Calu3 (cell line): ENCODE data around the gene KRT78. TPM values are rescaled to one million over a fixed set of nuclear protein-coding genes. Genes with fewer than 3 reads are reported as not detected.
"Not testable (repeated sequence)": the region's sequence is repeated elsewhere in the genome, so short reads cannot be mapped to it uniquely, and the experiment has no call there.

ENCODE experiments used
- BruUV-seq: library from RNA; stranded (reverse); fragments of 400-500 nt; replicated peaks from 2 replicates; lab custom pipeline; 2021; lab: Mats Ljungman, UMichigan
- CTCF ChIA-PET: fragments of 300-600 bp; sonication (Branson Sonifier 250); formaldehyde crosslinking; loops from one replicate; lab custom pipeline; 2022; ENCODE audit warnings: antibody characterized with exemption; lab: Charles Lee
- DNase-seq: peaks from one replicate; pipeline ENCODE4 v3.0.0; 2022
- H3K27ac Mint-ChIP-seq: one replicate; pipeline ENCODE4 v1.8.0; 2022; ENCODE audit warnings: mixed read lengths; ENCODE audit not compliant: unreplicated experiment
- H3K27me3 Mint-ChIP-seq: one replicate; pipeline ENCODE4 v1.8.0; 2022; ENCODE audit warnings: mixed read lengths; ENCODE audit not compliant: unreplicated experiment
- H3K36me3 Mint-ChIP-seq: one replicate; pipeline ENCODE4 v1.8.0; 2022; ENCODE audit warnings: mild to moderate bottlenecking, moderate library complexity, mixed read lengths; ENCODE audit not compliant: insufficient read depth, unreplicated experiment
- H3K4me1 Mint-ChIP-seq: one replicate; pipeline ENCODE4 v1.8.0; 2022; ENCODE audit warnings: mild to moderate bottlenecking, low read depth, mixed read lengths; ENCODE audit not compliant: unreplicated experiment
- H3K4me3 Mint-ChIP-seq: one replicate; pipeline ENCODE4 v1.8.0; 2022; ENCODE audit warnings: mild to moderate bottlenecking, low read depth, moderate library complexity, mixed read lengths; ENCODE audit not compliant: unreplicated experiment
- H3K9me3 Mint-ChIP-seq: one replicate; pipeline ENCODE4 v1.8.0; 2022; ENCODE audit warnings: low read depth, mixed read lengths; ENCODE audit not compliant: unreplicated experiment
- intact Hi-C: fragments of 100-400 bp; cut with micrococcal nuclease; formaldehyde crosslinking; loops from one replicate; pipeline ENCODE4 v1.10.0; 2022; ENCODE audit not compliant: unreplicated experiment
- total RNA-seq: library from RNA; stranded (reverse); gene quantifications from 2 replicates; pipeline ENCODE4 v1.2.3, GENCODE V29; 2022
- TF ChIP-seq, protein P1 (sequence below): fragments of 200-600 bp; IDR thresholded peaks from one replicate; pipeline ENCODE4 v1.8.0; 2022; ENCODE audit warnings: antibody characterized with exemption; ENCODE audit not compliant: unreplicated experiment

KRT78 gene
- total RNA-seq, 1 experiment from 2014 or later = 0.59 TPM

GRCh38 chr12:52884526-52885293 is 35.9 kb upstream of the KRT78 start:
- Mint-ChIP-seq H3K27ac (peak overlapping the region; percentile 95), H3K4me1 (no peaks in the 10 kb centered on the region), H3K36me3 (peaks cover 13% of the 10 kb centered on the region), H3K9me3 (no peaks in the 10 kb centered on the region), H3K27me3 (no peaks in the 10 kb centered on the region), H3K4me3 (peak overlapping the region; percentile 19)
- no TSS peak for BruUV-seq
- intact Hi-C loops = loop anchor here (1.0 to 5.0 kb wide), 3 partner anchors 92 to 737 kb away; no protein-coding TSS in a partner anchor
- TF ChIP-seq, protein P1, sequence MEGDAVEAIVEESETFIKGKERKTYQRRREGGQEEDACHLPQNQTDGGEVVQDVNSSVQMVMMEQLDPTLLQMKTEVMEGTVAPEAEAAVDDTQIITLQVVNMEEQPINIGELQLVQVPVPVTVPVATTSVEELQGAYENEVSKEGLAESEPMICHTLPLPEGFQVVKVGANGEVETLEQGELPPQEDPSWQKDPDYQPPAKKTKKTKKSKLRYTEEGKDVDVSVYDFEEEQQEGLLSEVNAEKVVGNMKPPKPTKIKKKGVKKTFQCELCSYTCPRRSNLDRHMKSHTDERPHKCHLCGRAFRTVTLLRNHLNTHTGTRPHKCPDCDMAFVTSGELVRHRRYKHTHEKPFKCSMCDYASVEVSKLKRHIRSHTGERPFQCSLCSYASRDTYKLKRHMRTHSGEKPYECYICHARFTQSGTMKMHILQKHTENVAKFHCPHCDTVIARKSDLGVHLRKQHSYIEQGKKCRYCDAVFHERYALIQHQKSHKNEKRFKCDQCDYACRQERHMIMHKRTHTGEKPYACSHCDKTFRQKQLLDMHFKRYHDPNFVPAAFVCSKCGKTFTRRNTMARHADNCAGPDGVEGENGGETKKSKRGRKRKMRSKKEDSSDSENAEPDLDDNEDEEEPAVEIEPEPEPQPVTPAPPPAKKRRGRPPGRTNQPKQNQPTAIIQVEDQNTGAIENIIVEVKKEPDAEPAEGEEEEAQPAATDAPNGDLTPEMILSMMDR = peak; percentile 92
- CTCF ChIA-PET = interaction anchor here (0.6 to 2.9 kb wide), 21 partner anchors 10 to 741 kb away, joined by 3 to 85 read pairs (median 4); partner anchors contain the start of gene KRT8
- DNase-seq = peak; percentile 85

DNA sequence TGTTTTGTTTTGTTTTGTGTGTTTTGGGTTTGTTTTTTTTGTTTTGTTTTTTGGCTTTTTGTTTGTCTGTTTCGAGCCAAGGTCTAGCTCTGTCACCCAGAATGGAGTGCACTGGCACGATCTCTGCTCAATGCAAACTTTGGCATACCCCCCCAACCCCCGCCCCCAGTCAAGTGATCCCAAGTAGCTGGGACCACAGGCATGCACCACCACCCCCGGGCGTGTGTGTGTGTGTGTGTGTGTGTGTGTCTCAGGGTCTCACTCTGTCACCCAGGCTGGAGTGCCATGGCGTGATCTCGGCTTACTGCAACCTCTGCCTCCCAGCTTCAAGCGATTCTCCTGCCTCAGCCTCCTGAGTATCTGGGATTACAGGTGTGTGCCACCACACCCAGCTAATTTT is 31.7 kb upstream of the KRT78 start:
- H3K27ac Mint-ChIP-seq, H3K36me3 Mint-ChIP-seq, H3K27me3 Mint-ChIP-seq, H3K4me3 Mint-ChIP-seq, BruUV-seq, H3K9me3 Mint-ChIP-seq, DNase-seq: not testable (repeated sequence)
- H3K4me1 Mint-ChIP-seq = peaks cover 29% of the 10 kb centered on the region
- intact Hi-C loops = loop anchor here (2.0 to 5.0 kb wide), 2 partner anchors 490 to 733 kb away; no protein-coding TSS in a partner anchor
- CTCF ChIA-PET = interaction anchor here (1.4 to 2.1 kb wide), 7 partner anchors 10 to 876 kb away, joined by 3 to 22 read pairs (median 11); no protein-coding TSS in a partner anchor

DNA sequence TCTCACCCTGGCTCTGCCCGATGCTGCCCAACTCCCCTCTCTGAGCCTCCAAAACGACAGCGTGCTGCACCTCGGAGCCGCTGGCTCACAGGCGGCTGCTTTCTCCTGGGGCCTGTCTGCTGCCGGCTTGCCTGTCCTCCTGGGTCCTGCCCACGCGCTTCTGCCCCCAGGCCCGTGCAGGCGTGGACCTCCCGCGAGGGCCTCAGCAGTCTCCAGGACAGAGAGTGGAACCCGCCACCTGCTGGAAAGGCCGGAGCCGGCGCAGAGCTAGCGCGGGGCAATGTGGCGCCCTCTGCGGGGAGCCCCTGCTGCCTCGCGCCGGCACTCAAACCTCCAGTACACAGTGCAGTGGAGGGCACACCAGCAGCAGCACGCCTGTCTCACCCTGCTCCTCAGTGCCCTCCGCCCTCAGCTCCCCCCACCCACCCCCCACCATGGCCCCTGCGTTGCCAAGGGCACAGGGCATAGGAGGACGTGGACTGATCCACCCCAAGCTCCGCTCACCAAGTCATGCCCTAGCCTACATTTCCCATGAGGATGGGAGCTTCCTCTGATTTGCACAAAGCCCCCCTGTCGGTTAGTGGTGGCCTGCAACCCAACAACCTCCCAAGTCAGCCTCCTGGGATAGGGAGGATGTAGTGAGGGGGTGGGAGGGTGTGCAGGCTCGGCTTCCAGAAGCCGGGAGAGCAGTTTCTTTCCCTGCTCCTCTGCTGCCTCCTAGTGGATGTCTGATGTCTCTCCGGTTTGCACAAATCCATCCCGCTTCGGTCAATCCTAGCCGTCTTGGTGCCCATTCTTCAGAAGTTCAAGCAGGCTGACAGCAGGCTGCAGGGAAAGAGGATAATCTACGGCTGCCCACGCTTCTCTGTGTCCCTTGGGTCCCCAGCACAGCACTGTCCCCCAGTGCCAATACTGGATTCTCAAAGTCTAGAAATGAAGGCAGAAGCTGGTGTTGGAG is 30.9 kb upstream of the KRT78 start:
- H3K27me3 Mint-ChIP-seq = no peaks in the 10 kb centered on the region
- CTCF ChIA-PET = interaction anchor here (0.6 to 2.1 kb wide), 18 partner anchors 9 to 905 kb away, joined by 3 to 22 read pairs (median 5); no protein-coding TSS in a partner anchor
- peak overlapping the region; percentile 48 for H3K4me3 Mint-ChIP-seq
- peak overlapping the region; percentile 18 for H3K27ac Mint-ChIP-seq
- intact Hi-C loops = loop anchor here (2.0 to 5.0 kb wide), 2 partner anchors 489 to 732 kb away; no protein-coding TSS in a partner anchor
- no TSS peak for BruUV-seq
- H3K4me1 Mint-ChIP-seq = peaks cover 35% of the 10 kb centered on the region
- H3K36me3 Mint-ChIP-seq = peaks cover 2% of the 10 kb centered on the region
- peak; percentile 85 for DNase-seq
- TF ChIP-seq, protein P1 = peak; percentile 79
- H3K9me3 Mint-ChIP-seq = no peaks in the 10 kb centered on the region

GRCh38 chr12:52878507-52879393 is 30.0 kb upstream of the KRT78 start:
- H3K4me1 Mint-ChIP-seq = peaks cover 44% of the 10 kb centered on the region

More at GRCh38 chr12:52878507-52879393, 30.0 kb upstream of the KRT78 start:
- Mint-ChIP-seq H3K36me3 (peaks cover 11% of the 10 kb centered on the region), H3K4me3 (peak overlapping the region; percentile 48), H3K27me3 (no peaks in the 10 kb centered on the region), H3K27ac (peak overlapping the region; percentile 18), H3K9me3 (no peaks in the 10 kb centered on the region)
- intact Hi-C loops = no loop called here
- CTCF ChIA-PET = interaction anchor here (0.8 to 2.1 kb wide), 11 partner anchors 8 to 735 kb away, joined by 3 to 22 read pairs (median 9); no protein-coding TSS in a partner anchor
- no TSS peak for BruUV-seq
- DNase-seq = no peak
- TF ChIP-seq, protein P1 = no peak
